Measurements from ENCODE around the gene OMP.

DNA sequence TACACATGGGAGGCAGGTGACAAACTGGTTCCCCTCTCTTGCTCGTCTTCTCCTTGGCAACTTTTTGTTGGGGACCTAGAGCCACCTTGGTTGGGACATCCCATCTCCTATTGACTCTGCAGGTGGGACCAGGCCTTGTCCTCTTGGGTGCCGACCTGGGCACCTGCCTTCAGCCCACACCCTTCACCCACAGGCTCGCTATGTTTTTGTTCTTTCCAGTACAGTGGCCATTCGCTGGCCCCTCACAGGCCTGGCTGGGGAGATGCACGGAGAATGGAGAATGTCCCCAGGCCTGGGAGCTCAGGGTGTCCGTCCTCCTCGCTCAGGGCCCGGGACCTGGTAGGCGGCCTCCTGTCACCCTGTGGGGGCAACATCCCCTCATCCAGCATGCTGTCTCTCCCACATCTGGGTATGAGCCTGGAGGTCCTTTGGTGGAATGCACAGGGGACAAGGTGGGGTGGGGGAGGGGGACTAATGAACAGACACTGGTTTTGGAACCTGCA, 14.9 kb upstream of the OMP start:
- TF ChIP-seq EGR1 (IDR thresholded peaks at IDR 0.05): no peak
- TF ChIP-seq CREB1 (IDR thresholded peaks at IDR 0.05; ENCODE audit: low read depth): no peak
- TF ChIP-seq YY1 (IDR thresholded peaks at IDR 0.05; ENCODE audit: low read depth): no peak
- TF ChIP-seq NFIC (IDR thresholded peaks at IDR 0.05): no peak
- TF ChIP-seq TCF12 (IDR thresholded peaks at IDR 0.05; ENCODE audit: low read depth): no peak
- TF ChIP-seq, protein P1, sequence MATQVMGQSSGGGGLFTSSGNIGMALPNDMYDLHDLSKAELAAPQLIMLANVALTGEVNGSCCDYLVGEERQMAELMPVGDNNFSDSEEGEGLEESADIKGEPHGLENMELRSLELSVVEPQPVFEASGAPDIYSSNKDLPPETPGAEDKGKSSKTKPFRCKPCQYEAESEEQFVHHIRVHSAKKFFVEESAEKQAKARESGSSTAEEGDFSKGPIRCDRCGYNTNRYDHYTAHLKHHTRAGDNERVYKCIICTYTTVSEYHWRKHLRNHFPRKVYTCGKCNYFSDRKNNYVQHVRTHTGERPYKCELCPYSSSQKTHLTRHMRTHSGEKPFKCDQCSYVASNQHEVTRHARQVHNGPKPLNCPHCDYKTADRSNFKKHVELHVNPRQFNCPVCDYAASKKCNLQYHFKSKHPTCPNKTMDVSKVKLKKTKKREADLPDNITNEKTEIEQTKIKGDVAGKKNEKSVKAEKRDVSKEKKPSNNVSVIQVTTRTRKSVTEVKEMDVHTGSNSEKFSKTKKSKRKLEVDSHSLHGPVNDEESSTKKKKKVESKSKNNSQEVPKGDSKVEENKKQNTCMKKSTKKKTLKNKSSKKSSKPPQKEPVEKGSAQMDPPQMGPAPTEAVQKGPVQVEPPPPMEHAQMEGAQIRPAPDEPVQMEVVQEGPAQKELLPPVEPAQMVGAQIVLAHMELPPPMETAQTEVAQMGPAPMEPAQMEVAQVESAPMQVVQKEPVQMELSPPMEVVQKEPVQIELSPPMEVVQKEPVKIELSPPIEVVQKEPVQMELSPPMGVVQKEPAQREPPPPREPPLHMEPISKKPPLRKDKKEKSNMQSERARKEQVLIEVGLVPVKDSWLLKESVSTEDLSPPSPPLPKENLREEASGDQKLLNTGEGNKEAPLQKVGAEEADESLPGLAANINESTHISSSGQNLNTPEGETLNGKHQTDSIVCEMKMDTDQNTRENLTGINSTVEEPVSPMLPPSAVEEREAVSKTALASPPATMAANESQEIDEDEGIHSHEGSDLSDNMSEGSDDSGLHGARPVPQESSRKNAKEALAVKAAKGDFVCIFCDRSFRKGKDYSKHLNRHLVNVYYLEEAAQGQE (IDR thresholded peaks at IDR 0.05; ENCODE audit: low read depth): no peak
- TF ChIP-seq EP300 (IDR thresholded peaks at IDR 0.05; ENCODE audit: borderline replicate concordance): no peak

Data from Ishikawa (cell line).